H1 (cell line): ENCODE data around the gene MT4. TPM values are rescaled to one million over a fixed set of nuclear protein-coding genes. Genes with fewer than 3 reads are reported as not detected.

Source experiments
- CTCF ChIA-PET: fragments of 300-600 bp; sonication (Branson Sonifier 250); formaldehyde crosslinking; loops from one replicate; lab custom pipeline; 2021; ENCODE audit not compliant: partially characterized antibody; lab: Charles Lee
- POLR2A ChIA-PET: fragments of 300-600 bp; sonication (Branson Sonifier 250); formaldehyde crosslinking; loops from one replicate; lab custom pipeline; 2021; ENCODE audit warnings: inconsistent platforms; ENCODE audit not compliant: partially characterized antibody; lab: Charles Lee
- DNase-seq, 2 experiments: peaks; one replicate each; pipeline versions ENCODE4 v3.0.0 to v3.0.0-alpha.2; 2010 to 2022; ENCODE audit warnings: low spot score in 2 of 2, low read depth in 1 of 2, mixed read lengths in 1 of 2
- FAIRE-seq: peaks from 2 replicates; lab custom pipeline; 2011; peaks lifted over from hg19 to GRCh38; lab: Jason Lieb, UNC
- H2AFZ ChIP-seq: 2 replicates; pipeline ENCODE4 v1.8.1; 2012; ENCODE audit warnings: low read length, inconsistent platforms
- H2AK5ac ChIP-seq: 2 replicates; pipeline ENCODE4 v1.6.1; 2013; ENCODE audit warnings: low read depth, low read length
- H2BK120ac ChIP-seq: replicated peaks from 2 replicates; pipeline ENCODE3; 2013; ENCODE audit warnings: low read depth, low read length, inconsistent platforms
- H2BK12ac ChIP-seq: 2 replicates; pipeline ENCODE4 v1.6.1; 2013; ENCODE audit warnings: low read depth, low read length
- H2BK15ac ChIP-seq: 2 replicates; pipeline ENCODE4 v1.6.1; 2013; ENCODE audit warnings: low read length
- H2BK20ac ChIP-seq: 2 replicates; pipeline ENCODE4 v1.6.1; 2013; ENCODE audit warnings: low read length
- H2BK5ac ChIP-seq: 2 replicates; pipeline ENCODE4 v1.6.1; 2013; ENCODE audit warnings: low read depth, low read length
- H3K14ac ChIP-seq: 2 replicates; pipeline ENCODE4 v1.6.1; 2013; ENCODE audit warnings: inconsistent platforms; ENCODE audit not compliant: insufficient read length
- H3K18ac ChIP-seq: 2 replicates; pipeline ENCODE4 v1.6.1; 2013; ENCODE audit warnings: low read length; ENCODE audit errors: extremely low read depth
- H3K23ac ChIP-seq: 2 replicates; pipeline ENCODE4 v1.6.1; 2013; ENCODE audit warnings: inconsistent platforms; ENCODE audit not compliant: insufficient read length
- H3K23me2 ChIP-seq: 2 replicates; pipeline ENCODE4 v1.6.1; 2013; ENCODE audit warnings: low read depth, low read length
- H3K27ac ChIP-seq: 2 replicates; pipeline ENCODE4 v1.6.1; 2011; ENCODE audit warnings: low read depth, low read length, inconsistent platforms
- H3K27me3 ChIP-seq, 4 experiments: replicated peaks in 1 of 4; 1 replicate in 1 of 4; 2 replicates in 3 of 4; pipeline versions ENCODE4 v1.6.1 to v1.8.1; 2011 to 2013; ENCODE audit warnings: low read length in 3 of 4, mild to moderate bottlenecking in 3 of 4, inconsistent platforms in 2 of 4, mixed read lengths in 2 of 4, moderate library complexity in 1 of 4; ENCODE audit not compliant: control insufficient read depth in 3 of 4, insufficient read depth in 3 of 4; ENCODE audit errors: extremely low read depth in 1 of 4
- H3K36me3 ChIP-seq, 4 experiments: 2 replicates each; pipeline versions ENCODE4 v1.6.1 to v1.8.1; 2011 to 2013; ENCODE audit warnings: mild to moderate bottlenecking in 4 of 4, low read length in 3 of 4, moderate library complexity in 2 of 4, control low read depth in 1 of 4, inconsistent platforms in 1 of 4; ENCODE audit not compliant: insufficient read depth in 4 of 4, control insufficient read depth in 2 of 4
- H3K4ac ChIP-seq: replicated peaks from 2 replicates; pipeline ENCODE3; 2013; ENCODE audit warnings: low read length, low read depth, mixed read lengths, inconsistent platforms; ENCODE audit not compliant: insufficient read length
- H3K4me1 ChIP-seq, 4 experiments: replicated peaks in 1 of 4; 1 replicate in 1 of 4; 2 replicates in 3 of 4; pipeline versions ENCODE4 v1.6.1 to v1.8.1; 2011 to 2013; ENCODE audit warnings: low read length in 3 of 4, inconsistent platforms in 2 of 4, mixed read lengths in 1 of 4; ENCODE audit not compliant: insufficient read depth in 4 of 4, control insufficient read depth in 3 of 4
- H3K4me2 ChIP-seq, 2 experiments: 2 replicates each; pipeline versions ENCODE4 v1.6.1 to v1.8.1; 2011 to 2013; ENCODE audit warnings: low read depth in 2 of 2, low read length in 2 of 2, control low read depth in 1 of 2, inconsistent platforms in 1 of 2, mild to moderate bottlenecking in 1 of 2; ENCODE audit not compliant: insufficient read depth in 1 of 2
- H3K4me3 ChIP-seq, 4 experiments: fragments of 200-600, 300-600 bp in 1 of 4; sonication (generic), shearing (Covaris generic), sonication (Bioruptor Twin) in 1 of 4; 2 replicates each; pipeline versions ENCODE4 v1.5.1 to v1.8.1; 2011 to 2016; ENCODE audit warnings: low read length in 4 of 4, low read depth in 3 of 4, control low read depth in 2 of 4, inconsistent platforms in 2 of 4, mild to moderate bottlenecking in 2 of 4, mixed read lengths in 1 of 4, moderate library complexity in 1 of 4; ENCODE audit not compliant: insufficient read depth in 2 of 4; ENCODE audit errors: extremely low read depth in 1 of 4
- H3K56ac ChIP-seq: replicated peaks from 2 replicates; pipeline ENCODE3; 2013; ENCODE audit warnings: low read depth, mild to moderate bottlenecking, mixed read lengths, low read length, inconsistent platforms; ENCODE audit not compliant: insufficient read length
- H3K79me1 ChIP-seq: 2 replicates; pipeline ENCODE4 v1.6.1; 2013; ENCODE audit warnings: low read depth, low read length, control low read depth
- H3K79me2 ChIP-seq, 2 experiments: 2 replicates each; pipeline versions ENCODE4 v1.6.1 to v1.8.1; 2012 to 2013; ENCODE audit warnings: low read length in 2 of 2, mild to moderate bottlenecking in 2 of 2, inconsistent platforms in 1 of 2; ENCODE audit not compliant: insufficient read depth in 2 of 2, control insufficient read depth in 1 of 2
- H3K9ac ChIP-seq, 4 experiments: replicated peaks in 1 of 4; 1 replicate in 1 of 4; 2 replicates in 3 of 4; pipeline versions ENCODE4 v1.6.1 to v1.8.1; 2011 to 2013; ENCODE audit warnings: low read depth in 3 of 4, low read length in 3 of 4, control low read depth in 2 of 4, mild to moderate bottlenecking in 2 of 4, moderate library complexity in 2 of 4, inconsistent platforms in 1 of 4; ENCODE audit errors: extremely low read depth in 1 of 4
- H3K9me3 ChIP-seq, 2 experiments: 2 replicates each; pipeline versions ENCODE4 v1.6.1 to v1.8.1; 2012 to 2013; ENCODE audit warnings: mild to moderate bottlenecking in 2 of 2, moderate library complexity in 2 of 2, control low read depth in 1 of 2, inconsistent platforms in 1 of 2, low read depth in 1 of 2, low read length in 1 of 2, mixed read lengths in 1 of 2; ENCODE audit not compliant: insufficient read depth in 2 of 2
- H4K20me1 ChIP-seq, 2 experiments: replicated peaks in 1 of 2; 2 replicates each; pipeline versions ENCODE3 to v1.8.1; 2011 to 2013; ENCODE audit warnings: inconsistent platforms in 2 of 2, low read length in 2 of 2, mild to moderate bottlenecking in 1 of 2; ENCODE audit not compliant: insufficient read depth in 2 of 2, control insufficient read depth in 1 of 2
- H4K5ac ChIP-seq: 2 replicates; pipeline ENCODE4 v1.6.1; 2013; ENCODE audit warnings: low read length, low read depth, mixed read lengths, inconsistent platforms; ENCODE audit not compliant: insufficient read length
- H4K8ac ChIP-seq: 2 replicates; pipeline ENCODE4 v1.8.0; 2013; ENCODE audit warnings: mild to moderate bottlenecking, moderate library complexity, low read length, inconsistent platforms; ENCODE audit not compliant: insufficient read depth; ENCODE audit errors: extremely low read depth
- H4K91ac ChIP-seq: replicated peaks from 2 replicates; pipeline ENCODE3; 2013; ENCODE audit warnings: low read length, mixed read lengths, inconsistent platforms; ENCODE audit not compliant: insufficient read length
- HDAC6 ChIP-seq: IDR thresholded peaks from one replicate; pipeline ENCODE4 v1.7.1; 2012; ENCODE audit warnings: low read depth, mild to moderate bottlenecking, inconsistent platforms, low read length, moderate library complexity
- RBBP5 ChIP-seq: IDR thresholded peaks from 2 replicates; pipeline ENCODE4 v1.7.1; 2012; ENCODE audit warnings: low read depth, mild to moderate bottlenecking, inconsistent platforms, low read length, moderate library complexity, borderline replicate concordance
- WGBS, 2 experiments: shearing (Covaris generic) in 1 of 2; methylation state at CpG; one replicate each; pipeline versions ENCODE4 v1.1.6 to v1.1.7; 2013 to 2015; ENCODE audit warnings: low lambda C conversion rate in 2 of 2, mixed read lengths in 2 of 2, inconsistent platforms in 1 of 2, low coverage in 1 of 2, missing lambda C conversion rate in 1 of 2; ENCODE audit not compliant: insufficient replicate concordance in 2 of 2, insufficient coverage in 1 of 2, insufficient read length in 1 of 2; ENCODE audit errors: extremely low coverage in 1 of 2, missing lambda C conversion rate in 1 of 2; 5-methylcytosine and 5-hydroxymethylcytosine counted together
- polyA plus RNA-seq, 7 experiments: library from polyadenylated mRNA; depleted of rRNA in 3 of 7; stranded (reverse) in 5 of 7; unstranded in 2 of 7; fragments of >200 nt in 5 of 7; fragments of 200-250 nt in 2 of 7; gene quantifications; 1 replicate in 5 of 7; 2 replicates in 1 of 7; 4 replicates in 1 of 7; pipeline versions ENCODE4 v1.2.1 to v1.2.3, GENCODE V29; 2011 to 2013; ENCODE audit warnings: missing spikeins in 2 of 7, mixed read lengths in 2 of 7
- total RNA-seq: library from RNA; stranded (reverse); fragmentation: NEBNext Ultra II Directional; extraction: Animal tissue kit (Norgen Biotek cat#: 25700); gene quantifications from 2 replicates; pipeline ENCODE4 v1.2.1, GENCODE V29; 2021

The MT4 gene
- total and polyA plus RNA-seq, 2 of the 8 experiments (the other 6 are each of a cell fraction or from before 2014, with no cell fraction given), result not detected

DNA sequence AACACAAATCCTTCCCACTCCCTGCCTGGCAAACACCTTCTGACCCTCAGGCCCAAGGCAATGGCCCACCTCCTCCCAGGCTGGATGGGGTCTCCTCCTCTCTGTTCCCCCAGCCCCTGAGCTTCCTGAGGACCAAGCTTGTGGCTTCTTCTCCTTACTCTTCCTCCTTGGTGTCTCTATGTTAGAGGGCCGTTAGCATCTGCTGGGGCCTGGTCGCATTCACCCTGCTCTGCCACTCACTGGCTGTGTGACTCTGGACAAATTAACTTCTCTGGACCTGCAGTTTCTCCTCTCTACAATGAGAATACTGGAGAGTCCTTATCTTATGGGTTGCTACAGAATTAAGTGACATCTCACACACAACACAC lies 42.8 kb downstream of the MT4 start:
- H2BK15ac ChIP-seq, result peak overlapping the region; percentile 93; the same call in 1 of the 2 replicates
- H2BK120ac ChIP-seq, result no peak overlapping the region
- H3K4me3 ChIP-seq, result peak overlapping the region; percentile 35 to 62 (median 47); a peak in 6 of 8 replicates
- peaks cover 27 to 62% (median 52%) of the 10 kb centered on the region in 4 experiments for H3K27me3 ChIP-seq
- no peak overlapping the region for H4K5ac ChIP-seq
- peak overlapping the region; percentile 70 to 77 for H3K4me2 ChIP-seq
- no peak overlapping the region for H4K91ac ChIP-seq
- peaks cover 11% of the 10 kb centered on the region; the same call in 1 of the 2 replicates for H3K23me2 ChIP-seq
- no peak overlapping the region for H3K27ac ChIP-seq
- H4K20me1 ChIP-seq, result peaks cover 0 to 2% of the 10 kb centered on the region in 2 experiments
- no peak overlapping the region for H3K56ac ChIP-seq
- H3K14ac ChIP-seq, result no peak overlapping the region
- H3K79me2 ChIP-seq, result no peaks in the 10 kb centered on the region
- no peak overlapping the region for H3K9ac ChIP-seq
- peak overlapping the region; percentile 66; the same call in 1 of the 2 replicates for H2BK20ac ChIP-seq
- WGBS, 2 experiments, result 64% methylated on average over 2 of the region's 2 CpGs; no CpG with 5 or more reads in 1 of the 2 experiments
- no peak overlapping the region for H4K8ac ChIP-seq
- H2BK12ac ChIP-seq, result peak overlapping the region; percentile 95
- H3K9me3 ChIP-seq, result no peaks in the 10 kb centered on the region
- 0 out of 2 replicates have a peak overlapping the region, but pooled peaks have one; percentile 66 for H3K18ac ChIP-seq
- no peak overlapping the region for H2BK5ac ChIP-seq
- POLR2A ChIA-PET, result interaction anchor here (0.7 to 8.0 kb wide), 5 partner anchors 10 to 74 kb away, joined by 3 to 66 read pairs (median 3); partner anchors contain the start of gene MT1E
- CTCF ChIA-PET, result interaction anchor here (0.9 to 9.2 kb wide), 7 partner anchors 10 to 95 kb away, joined by 3 to 85 read pairs (median 4); partner anchors contain the start of gene MT1E
- DNase-seq (no peak), FAIRE-seq (no peak)
- H2AK5ac ChIP-seq, result peak overlapping the region; percentile 97
- H2AFZ ChIP-seq, result 0 out of 2 replicates have a peak overlapping the region, but pooled peaks have one; percentile 43
- H3K4ac ChIP-seq, result no peak overlapping the region
- H3K4me1 ChIP-seq, result peaks cover 7 to 21% (median 10%) of the 10 kb centered on the region in 4 experiments
- H3K23ac ChIP-seq, result no peak overlapping the region
- TF ChIP-seq RBBP5 (0 out of 2 replicates have a peak, but pooled peaks have one; percentile 22), HDAC6 (no peak)
- no peaks in the 10 kb centered on the region for H3K36me3 ChIP-seq
- H3K79me1 ChIP-seq, result no peaks in the 10 kb centered on the region
